GM12878 (cell line): Measurements from ENCODE around the gene NR6A1. TPM values are rescaled to one million over a fixed set of nuclear protein-coding genes. Genes with fewer than 3 reads are reported as not detected.

ENCODE experiments used
- ATAC-seq: fragments of 200-7000 bp; cut with Tn5 transposase; 3 replicates; pipeline ENCODE4 v1.9.1; 2020; ENCODE audit warnings: mild to moderate bottlenecking, moderate library complexity
- BruUV-seq: library from RNA; stranded (reverse); fragments of 400-500 nt; replicated peaks from 2 replicates; lab custom pipeline; 2021; lab: Mats Ljungman, UMichigan
- CTCF ChIA-PET: fragments of 300-600 bp; sonication (Branson Sonifier 250); formaldehyde crosslinking; extraction: SDS; loops from one replicate; lab custom pipeline; 2021; ENCODE audit warnings: inconsistent platforms; lab: Yijun Ruan, JAX
- POLR2A ChIA-PET: fragments of 350-600 bp; formaldehyde crosslinking; extraction: SDS; loops from one replicate; lab custom pipeline; 2021; ENCODE audit warnings: inconsistent platforms; lab: Charles Lee
- RAD21 ChIA-PET: fragments of 300-600 bp; sonication (Branson Sonifier 250); formaldehyde crosslinking; loops from one replicate; lab custom pipeline; 2023; ENCODE audit warnings: antibody characterized with exemption; ENCODE audit not compliant: unreplicated experiment; lab: Charles Lee
- SMC1A ChIA-PET: fragments of 300-600 bp; sonication (Branson Sonifier 250); formaldehyde crosslinking; loops from one replicate; lab custom pipeline; 2023; ENCODE audit not compliant: unreplicated experiment, uncharacterized antibody; lab: Charles Lee
- DNase-seq: peaks from one replicate; pipeline ENCODE4 v3.0.0-alpha.2; 2011; ENCODE audit warnings: low read depth, low spot score
- FAIRE-seq: peaks from 3 replicates; lab custom pipeline; 2011; peaks lifted over from hg19 to GRCh38; lab: Jason Lieb, UNC
- H2AFZ ChIP-seq: 2 replicates; pipeline ENCODE4 v1.6.0; 2011; ENCODE audit warnings: low read depth, low read length, control low read depth; ENCODE audit not compliant: control insufficient read depth
- H3K27ac ChIP-seq: 2 replicates; pipeline ENCODE4 v1.5.1; 2011; ENCODE audit warnings: control low read depth; ENCODE audit not compliant: control insufficient read depth, insufficient read depth
- H3K27me3 ChIP-seq, 2 experiments: replicated peaks in 1 of 2; 2 replicates each; pipeline versions ENCODE4 v1.6.0 to v1.6.1; 2011; ENCODE audit warnings: low read length in 1 of 2; ENCODE audit not compliant: control insufficient read depth in 2 of 2, insufficient read depth in 2 of 2
- H3K36me3 ChIP-seq, 2 experiments: 2 replicates each; pipeline ENCODE4 v1.5.1; 2011; ENCODE audit warnings: low read length in 1 of 2; ENCODE audit not compliant: control insufficient read depth in 2 of 2, insufficient read depth in 2 of 2
- H3K4me1 ChIP-seq: 2 replicates; pipeline ENCODE4 v1.6.1; 2011; ENCODE audit warnings: mild to moderate bottlenecking, low read length, moderate library complexity, mixed read lengths; ENCODE audit not compliant: control insufficient read depth, insufficient read depth
- H3K4me2 ChIP-seq: 2 replicates; pipeline ENCODE4 v1.6.0; 2011; ENCODE audit warnings: control low read depth; ENCODE audit not compliant: control insufficient read depth, insufficient read depth
- H3K4me3 ChIP-seq: fragments of 200-600 bp; sonication (generic); 2 replicates; pipeline ENCODE4 v1.5.1; 2016
- H3K79me2 ChIP-seq: 2 replicates; pipeline ENCODE4 v1.6.0; 2011; ENCODE audit warnings: low read length; ENCODE audit not compliant: control insufficient read depth, insufficient read depth
- H3K9ac ChIP-seq: 2 replicates; pipeline ENCODE4 v1.8.0; 2011; ENCODE audit warnings: low read length, control low read depth, mixed read lengths; ENCODE audit not compliant: control insufficient read depth, insufficient read depth
- H3K9me3 ChIP-seq: replicated peaks from 3 replicates; pipeline ENCODE4 v1.5.1; 2011; ENCODE audit warnings: mild to moderate bottlenecking, low read length; ENCODE audit not compliant: control insufficient read depth, insufficient read depth
- H4K20me1 ChIP-seq: 2 replicates; pipeline ENCODE4 v1.6.0; 2011; ENCODE audit not compliant: control insufficient read depth, insufficient read depth
- CBX5 ChIP-seq: sonication (generic); IDR thresholded peaks from 2 replicates; pipeline ENCODE4 v1.6.1; 2016; ENCODE audit warnings: low read depth, moderate library complexity, mild to moderate bottlenecking, inconsistent platforms
- GABPA ChIP-seq: IDR thresholded peaks from 2 replicates; pipeline ENCODE4 v1.6.1; 2014; ENCODE audit warnings: antibody characterized with exemption, low read depth, mild to moderate bottlenecking, inconsistent platforms
- MTA2 ChIP-seq: fragments of 450-650 bp; IDR thresholded peaks from 2 replicates; pipeline ENCODE4 v1.6.1; 2016; ENCODE audit warnings: low read depth, mild to moderate bottlenecking, moderate library complexity
- POLR2AphosphoS2 ChIP-seq: IDR thresholded peaks from 2 replicates; pipeline ENCODE4 v1.6.1; 2011; ENCODE audit warnings: low read depth, mild to moderate bottlenecking, low read length, improper control_type of control experiment, moderate library complexity
- SP1 ChIP-seq: IDR thresholded peaks from one replicate; pipeline ENCODE4 v1.6.1; 2011; ENCODE audit warnings: low read depth, low read length
- WGBS: methylation state at CpG from one replicate; pipeline ENCODE4 v1.1.6; 2016; ENCODE audit warnings: low lambda C conversion rate; ENCODE audit not compliant: insufficient replicate concordance, insufficient coverage; ENCODE audit errors: missing lambda C conversion rate; 5-methylcytosine and 5-hydroxymethylcytosine counted together
- in situ Hi-C: fragments of 300-500 bp; cut with MboI; formaldehyde crosslinking; loops from 9 replicates; pipeline ENCODE4 v1.14.3; 2018; ENCODE audit warnings: mixed read lengths
- intact Hi-C: fragments of 100-400 bp; cut with micrococcal nuclease; formaldehyde crosslinking; loops from one replicate; pipeline ENCODE4 v1.14.2; 2022; ENCODE audit not compliant: unreplicated experiment
- polyA plus RNA-seq, 11 experiments: library from polyadenylated mRNA; depleted of rRNA in 4 of 11; unstranded in 6 of 11; stranded (reverse) in 5 of 11; fragments of >200 nt; fragmentation: Nextera tagmentation in 4 of 11; fragmentation: Illumina TruSeq in 1 of 11; extraction: Ambion mirVana in 4 of 11; extraction: Trizol in 1 of 11; gene quantifications; 1 replicate in 1 of 11; 2 replicates in 10 of 11; pipeline versions ENCODE4 v1.2.1 to v1.2.3, GENCODE V29; 2011 to 2016; ENCODE audit warnings: inconsistent platforms in 2 of 11, missing spikeins in 2 of 11, low read depth in 1 of 11
- total RNA-seq, 4 experiments: library from RNA; depleted of rRNA in 3 of 4; stranded (reverse); fragments of >200 nt in 3 of 4; fragmentation: Illumina TruSeq in 1 of 4; extraction: Trizol in 1 of 4; gene quantifications; 2 replicates each; pipeline versions ENCODE4 v1.2.1 to v1.2.3, GENCODE V29; 2013 to 2021
- TF ChIP-seq, protein P1 (sequence below): IDR thresholded peaks from 2 replicates; pipeline ENCODE4 v1.6.1; 2012; ENCODE audit warnings: improper control_type of control experiment, low read depth, low read length; ENCODE audit not compliant: insufficient replicate concordance

Gene NR6A1
- total and polyA plus RNA-seq, 10 of the 15 experiments (the other 5 are each of a cell fraction or from before 2014, with no cell fraction given): 1.2 to 9.2 (median 4.6) TPM

DNA sequence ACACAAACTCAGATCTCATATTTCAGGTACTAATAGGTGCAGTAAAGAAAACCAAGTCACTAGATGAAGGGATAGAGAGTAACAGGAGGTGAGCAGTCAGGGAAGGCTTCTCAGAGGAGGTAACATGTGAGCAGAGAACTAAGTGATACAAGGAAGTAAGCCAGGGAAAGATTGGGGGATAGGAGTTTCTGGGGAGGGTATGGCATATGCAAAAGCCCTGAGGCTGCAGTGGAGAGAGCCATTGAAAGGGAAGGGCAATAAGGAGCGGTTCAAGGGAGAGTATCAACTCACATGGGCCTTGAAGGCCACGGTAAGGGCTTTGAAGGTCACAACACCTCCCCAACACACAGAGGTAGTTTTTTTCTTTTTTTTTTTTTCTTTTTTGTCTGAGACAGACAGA lies 12.7 kb upstream of the NR6A1 start:
- H2AFZ ChIP-seq: no peak overlapping the region
- SMC1A ChIA-PET: no interaction called here
- no peaks in the 10 kb centered on the region for H4K20me1 ChIP-seq
- ATAC-seq (no peak), DNase-seq (no peak), FAIRE-seq (no peak)
- no peaks in the 10 kb centered on the region for H3K4me1 ChIP-seq
- WGBS: 77% methylated on average over 2 of the region's 2 CpGs
- RAD21 ChIA-PET: no interaction called here
- no peaks in the 10 kb centered on the region for H3K36me3 ChIP-seq
- in situ Hi-C loops (no loop called here), intact Hi-C loops (no loop called here)
- no peaks in the 10 kb centered on the region for H3K79me2 ChIP-seq
- no peak overlapping the region for H3K4me3 ChIP-seq
- no peaks in the 10 kb centered on the region for H3K27me3 ChIP-seq
- H3K9ac ChIP-seq: no peak overlapping the region
- POLR2A ChIA-PET: interaction anchor here (0.7 kb wide), 1 partner anchor 51 kb away, joined by 3 read pairs; no protein-coding TSS in a partner anchor
- no peak overlapping the region for H3K4me2 ChIP-seq
- CTCF ChIA-PET: interaction anchor here (16.1 kb wide), 1 partner anchor 68 kb away, joined by 575 read pairs; the partner anchor contains the start of genes ARPC5L, RPL35 and WDR38
- no peaks in the 10 kb centered on the region for H3K9me3 ChIP-seq
- H3K27ac ChIP-seq: no peak overlapping the region
- TF ChIP-seq, protein P1, sequence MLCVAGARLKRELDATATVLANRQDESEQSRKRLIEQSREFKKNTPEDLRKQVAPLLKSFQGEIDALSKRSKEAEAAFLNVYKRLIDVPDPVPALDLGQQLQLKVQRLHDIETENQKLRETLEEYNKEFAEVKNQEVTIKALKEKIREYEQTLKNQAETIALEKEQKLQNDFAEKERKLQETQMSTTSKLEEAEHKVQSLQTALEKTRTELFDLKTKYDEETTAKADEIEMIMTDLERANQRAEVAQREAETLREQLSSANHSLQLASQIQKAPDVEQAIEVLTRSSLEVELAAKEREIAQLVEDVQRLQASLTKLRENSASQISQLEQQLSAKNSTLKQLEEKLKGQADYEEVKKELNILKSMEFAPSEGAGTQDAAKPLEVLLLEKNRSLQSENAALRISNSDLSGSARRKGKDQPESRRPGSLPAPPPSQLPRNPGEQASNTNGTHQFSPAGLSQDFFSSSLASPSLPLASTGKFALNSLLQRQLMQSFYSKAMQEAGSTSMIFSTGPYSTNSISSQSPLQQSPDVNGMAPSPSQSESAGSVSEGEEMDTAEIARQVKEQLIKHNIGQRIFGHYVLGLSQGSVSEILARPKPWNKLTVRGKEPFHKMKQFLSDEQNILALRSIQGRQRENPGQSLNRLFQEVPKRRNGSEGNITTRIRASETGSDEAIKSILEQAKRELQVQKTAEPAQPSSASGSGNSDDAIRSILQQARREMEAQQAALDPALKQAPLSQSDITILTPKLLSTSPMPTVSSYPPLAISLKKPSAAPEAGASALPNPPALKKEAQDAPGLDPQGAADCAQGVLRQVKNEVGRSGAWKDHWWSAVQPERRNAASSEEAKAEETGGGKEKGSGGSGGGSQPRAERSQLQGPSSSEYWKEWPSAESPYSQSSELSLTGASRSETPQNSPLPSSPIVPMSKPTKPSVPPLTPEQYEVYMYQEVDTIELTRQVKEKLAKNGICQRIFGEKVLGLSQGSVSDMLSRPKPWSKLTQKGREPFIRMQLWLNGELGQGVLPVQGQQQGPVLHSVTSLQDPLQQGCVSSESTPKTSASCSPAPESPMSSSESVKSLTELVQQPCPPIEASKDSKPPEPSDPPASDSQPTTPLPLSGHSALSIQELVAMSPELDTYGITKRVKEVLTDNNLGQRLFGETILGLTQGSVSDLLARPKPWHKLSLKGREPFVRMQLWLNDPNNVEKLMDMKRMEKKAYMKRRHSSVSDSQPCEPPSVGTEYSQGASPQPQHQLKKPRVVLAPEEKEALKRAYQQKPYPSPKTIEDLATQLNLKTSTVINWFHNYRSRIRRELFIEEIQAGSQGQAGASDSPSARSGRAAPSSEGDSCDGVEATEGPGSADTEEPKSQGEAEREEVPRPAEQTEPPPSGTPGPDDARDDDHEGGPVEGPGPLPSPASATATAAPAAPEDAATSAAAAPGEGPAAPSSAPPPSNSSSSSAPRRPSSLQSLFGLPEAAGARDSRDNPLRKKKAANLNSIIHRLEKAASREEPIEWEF: no peak
- TF ChIP-seq CBX5 (no peak), MTA2 (no peak), POLR2AphosphoS2 (no peak), SP1 (no peak), GABPA (no peak)
- TF ChIP-seq, all 136 proteins: peak for 0
- BruUV-seq: no TSS peak
